ENCODE data around the gene PCDH19. TPM values are rescaled to one million over a fixed set of nuclear protein-coding genes. Genes with fewer than 3 reads are reported as not detected.

PCDH19 gene
- total RNA-seq, 4 donors from 2014 or later: 5.5 to 8.8 (median 6.0) TPM

DNA sequence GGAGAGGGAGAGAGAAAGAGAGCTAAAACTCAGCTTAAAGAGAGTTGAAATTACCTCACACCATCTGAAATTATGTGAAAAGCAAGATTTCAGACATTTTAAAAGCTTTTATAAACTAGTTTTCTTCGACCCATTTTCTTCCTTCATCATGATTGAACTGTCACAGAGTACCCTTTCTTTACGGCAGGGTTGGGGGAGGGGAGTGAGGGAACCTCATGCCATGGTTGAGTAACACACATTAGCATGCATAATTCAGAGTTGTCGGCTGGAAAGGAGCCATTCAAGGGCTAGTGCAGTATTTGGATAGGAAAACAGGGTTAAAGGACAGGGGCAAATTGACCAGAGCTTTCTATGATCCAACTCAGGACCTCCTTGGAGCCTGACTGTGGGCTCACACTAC, 46.2 kb downstream of the PCDH19 start:
- H3K27me3 ChIP-seq: peaks cover 0 to 16% of the 10 kb centered on the region in 2 donors
- TF ChIP-seq POLR2A (IDR thresholded peaks at IDR 0.05) (no peak), EP300 (IDR thresholded peaks at IDR 0.05) (no peak)
- TF ChIP-seq, protein P1, sequence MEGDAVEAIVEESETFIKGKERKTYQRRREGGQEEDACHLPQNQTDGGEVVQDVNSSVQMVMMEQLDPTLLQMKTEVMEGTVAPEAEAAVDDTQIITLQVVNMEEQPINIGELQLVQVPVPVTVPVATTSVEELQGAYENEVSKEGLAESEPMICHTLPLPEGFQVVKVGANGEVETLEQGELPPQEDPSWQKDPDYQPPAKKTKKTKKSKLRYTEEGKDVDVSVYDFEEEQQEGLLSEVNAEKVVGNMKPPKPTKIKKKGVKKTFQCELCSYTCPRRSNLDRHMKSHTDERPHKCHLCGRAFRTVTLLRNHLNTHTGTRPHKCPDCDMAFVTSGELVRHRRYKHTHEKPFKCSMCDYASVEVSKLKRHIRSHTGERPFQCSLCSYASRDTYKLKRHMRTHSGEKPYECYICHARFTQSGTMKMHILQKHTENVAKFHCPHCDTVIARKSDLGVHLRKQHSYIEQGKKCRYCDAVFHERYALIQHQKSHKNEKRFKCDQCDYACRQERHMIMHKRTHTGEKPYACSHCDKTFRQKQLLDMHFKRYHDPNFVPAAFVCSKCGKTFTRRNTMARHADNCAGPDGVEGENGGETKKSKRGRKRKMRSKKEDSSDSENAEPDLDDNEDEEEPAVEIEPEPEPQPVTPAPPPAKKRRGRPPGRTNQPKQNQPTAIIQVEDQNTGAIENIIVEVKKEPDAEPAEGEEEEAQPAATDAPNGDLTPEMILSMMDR (IDR thresholded peaks at IDR 0.05): no peak
- H3K36me3 ChIP-seq: no peaks in the 10 kb centered on the region
- no peaks in the 10 kb centered on the region for H3K9me3 ChIP-seq
- 40 to 41% methylated on average over 3 of the region's 3 CpGs for WGBS, 2 donors
- peaks cover 0 to 13% (median 0%) of the 10 kb centered on the region in 4 donors for H3K4me1 ChIP-seq
- no peak overlapping the region for H3K4me3 ChIP-seq
- DNase-seq (ENCODE audit: low spot score in 2 of 2): no peak
- H3K27ac ChIP-seq: no peak overlapping the region

DNA sequence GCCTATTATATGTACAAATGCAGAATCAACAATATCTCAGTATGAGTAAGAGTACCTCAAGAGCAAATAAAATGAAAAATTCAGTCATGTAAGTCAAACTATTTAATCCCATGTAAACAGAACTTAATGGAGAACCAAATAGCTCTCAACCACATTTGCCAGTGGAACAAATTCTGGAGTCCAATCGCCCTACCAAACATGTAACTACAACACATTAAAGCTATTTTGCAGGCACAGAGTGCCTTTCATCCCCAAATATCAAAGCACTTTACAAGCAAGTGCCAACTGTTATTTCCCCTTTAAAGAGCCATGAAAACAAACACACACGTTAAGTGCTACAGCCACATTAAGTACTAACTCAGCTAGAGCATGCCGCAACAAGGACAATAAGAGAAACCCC, 51.3 kb downstream of the PCDH19 start:
- Histone ChIP-seq H3K9me3 (no peaks in the 10 kb centered on the region), H3K27ac (no peak overlapping the region), H3K4me3 (no peak overlapping the region), H3K36me3 (no peaks in the 10 kb centered on the region), H3K27me3 (peaks cover 0 to 4% of the 10 kb centered on the region in 2 donors), H3K4me1 (no peaks in the 10 kb centered on the region)
- no peak for TF ChIP-seq POLR2A (IDR thresholded peaks at IDR 0.05)
- TF ChIP-seq, protein P1 (IDR thresholded peaks at IDR 0.05): no peak
- TF ChIP-seq EP300 (IDR thresholded peaks at IDR 0.05): no peak
- 49 to 64% methylated on average over 3 of the region's 3 CpGs for whole genome bisulfite sequencing, 2 donors
- DNase-seq (ENCODE audit: low spot score in 2 of 2): no peak

DNA sequence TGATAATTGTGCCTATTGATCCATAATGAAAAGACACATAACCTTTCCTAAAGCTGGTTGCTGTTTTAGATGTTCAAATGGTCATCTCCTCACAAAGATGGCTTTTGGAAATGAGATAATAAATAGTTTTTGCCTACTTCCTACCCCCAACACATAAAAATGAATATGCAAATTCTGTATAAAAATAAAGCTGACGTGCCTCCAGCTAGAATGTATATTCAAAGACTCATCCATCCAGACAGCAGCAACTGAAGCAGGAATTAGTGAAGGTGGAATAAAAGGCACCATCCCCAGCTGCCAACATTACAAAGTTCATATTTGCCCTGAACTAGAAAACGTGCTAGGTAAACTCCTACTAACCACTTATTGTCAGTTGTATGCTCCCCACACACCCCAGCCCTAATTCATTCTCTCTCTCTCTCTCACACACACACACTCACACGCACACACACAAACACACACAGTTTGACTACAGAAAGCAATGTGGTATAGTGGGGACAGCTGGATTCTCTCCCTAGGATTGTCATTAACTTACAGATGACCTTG, 53.6 kb downstream of the PCDH19 start:
- Histone ChIP-seq H3K4me1 (no peaks in the 10 kb centered on the region), H3K36me3 (no peaks in the 10 kb centered on the region), H3K27ac (no peak overlapping the region), H3K4me3 (no peak overlapping the region), H3K27me3 (peaks cover 0 to 4% of the 10 kb centered on the region in 2 donors), H3K9me3 (no peaks in the 10 kb centered on the region)
- 43 to 76% methylated on average over 3 of the region's 3 CpGs for WGBS, 2 donors
- DNase-seq (ENCODE audit: low spot score in 2 of 2): no peak
- TF ChIP-seq, protein P1 (IDR thresholded peaks at IDR 0.05): no peak
- TF ChIP-seq POLR2A (IDR thresholded peaks at IDR 0.05): no peak
- TF ChIP-seq EP300 (IDR thresholded peaks at IDR 0.05): no peak

DNA sequence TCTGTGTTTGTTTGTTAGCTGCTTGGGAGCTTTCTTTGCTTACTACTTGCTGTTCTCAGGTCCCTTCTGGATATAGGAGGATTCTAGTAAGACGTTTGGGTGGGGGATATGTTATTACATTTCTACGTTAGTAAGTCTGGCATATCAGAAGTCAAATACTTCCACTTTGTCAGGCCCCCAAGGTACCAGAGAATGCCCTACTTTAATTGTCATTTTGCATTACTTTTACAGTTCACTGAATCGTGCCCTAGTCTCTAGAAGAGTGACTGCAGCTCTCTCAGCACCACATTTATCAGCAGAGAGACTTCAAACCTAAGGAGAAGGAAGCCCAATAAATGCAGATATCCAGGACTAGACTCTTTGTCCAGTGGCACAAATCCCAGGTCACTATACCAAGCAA, 54.4 kb downstream of the PCDH19 start:
- no peak overlapping the region for H3K4me3 ChIP-seq
- no peaks in the 10 kb centered on the region for H3K36me3 ChIP-seq
- TF ChIP-seq, protein P1 (IDR thresholded peaks at IDR 0.05): no peak
- TF ChIP-seq EP300 (IDR thresholded peaks at IDR 0.05): no peak
- TF ChIP-seq POLR2A (IDR thresholded peaks at IDR 0.05): no peak
- H3K27ac ChIP-seq: no peak overlapping the region
- H3K4me1 ChIP-seq: no peaks in the 10 kb centered on the region
- 57 to 67% methylated on average over 3 of the region's 3 CpGs for WGBS, 2 donors
- no peaks in the 10 kb centered on the region for H3K9me3 ChIP-seq
- peaks cover 0 to 4% of the 10 kb centered on the region in 2 donors for H3K27me3 ChIP-seq
- no peak for DNase-seq (ENCODE audit: low spot score in 2 of 2)

DNA sequence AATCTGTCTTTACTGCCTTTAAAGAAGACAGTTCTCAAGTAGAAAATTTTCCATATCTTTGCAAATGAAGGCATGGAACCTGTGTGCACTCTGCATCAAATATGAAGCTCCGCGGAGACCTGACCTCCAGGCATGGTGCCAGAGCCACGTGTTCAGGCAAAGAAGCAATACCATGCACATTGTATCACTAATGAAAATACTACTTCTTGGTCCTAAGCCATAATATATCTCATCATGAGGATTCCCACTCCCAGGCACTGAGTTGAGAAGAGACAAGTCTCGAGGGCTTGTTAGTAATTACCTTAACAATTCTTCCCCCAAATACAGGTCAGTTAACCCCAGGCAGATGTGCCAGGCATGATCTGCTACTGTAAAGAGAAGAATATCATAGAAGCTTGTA, 56.7 kb downstream of the PCDH19 start:
- Histone ChIP-seq H3K4me3 (no peak overlapping the region), H3K9me3 (no peaks in the 10 kb centered on the region), H3K4me1 (no peaks in the 10 kb centered on the region), H3K27me3 (peaks cover 0 to 11% of the 10 kb centered on the region in 2 donors), H3K36me3 (no peaks in the 10 kb centered on the region), H3K27ac (no peak overlapping the region)
- DNase-seq (ENCODE audit: low spot score in 2 of 2): no peak
- no peak for TF ChIP-seq EP300 (IDR thresholded peaks at IDR 0.05)
- TF ChIP-seq, protein P1 (IDR thresholded peaks at IDR 0.05): no peak
- no peak for TF ChIP-seq POLR2A (IDR thresholded peaks at IDR 0.05)
- WGBS, 2 donors: 49 to 50% methylated on average over 4 of the region's 4 CpGs

Data from tibial nerve (tissue), 4 donors.